ENCODE results near the gene MYO10. TPM values are rescaled to one million over a fixed set of nuclear protein-coding genes. Genes with fewer than 3 reads are reported as not detected.
A peak's percentile ranks its signal among the peaks of the same experiment; 100 is the strongest.

Gene MYO10
- total RNA-seq, 1 donor from 2014 or later: 4.6 TPM

DNA sequence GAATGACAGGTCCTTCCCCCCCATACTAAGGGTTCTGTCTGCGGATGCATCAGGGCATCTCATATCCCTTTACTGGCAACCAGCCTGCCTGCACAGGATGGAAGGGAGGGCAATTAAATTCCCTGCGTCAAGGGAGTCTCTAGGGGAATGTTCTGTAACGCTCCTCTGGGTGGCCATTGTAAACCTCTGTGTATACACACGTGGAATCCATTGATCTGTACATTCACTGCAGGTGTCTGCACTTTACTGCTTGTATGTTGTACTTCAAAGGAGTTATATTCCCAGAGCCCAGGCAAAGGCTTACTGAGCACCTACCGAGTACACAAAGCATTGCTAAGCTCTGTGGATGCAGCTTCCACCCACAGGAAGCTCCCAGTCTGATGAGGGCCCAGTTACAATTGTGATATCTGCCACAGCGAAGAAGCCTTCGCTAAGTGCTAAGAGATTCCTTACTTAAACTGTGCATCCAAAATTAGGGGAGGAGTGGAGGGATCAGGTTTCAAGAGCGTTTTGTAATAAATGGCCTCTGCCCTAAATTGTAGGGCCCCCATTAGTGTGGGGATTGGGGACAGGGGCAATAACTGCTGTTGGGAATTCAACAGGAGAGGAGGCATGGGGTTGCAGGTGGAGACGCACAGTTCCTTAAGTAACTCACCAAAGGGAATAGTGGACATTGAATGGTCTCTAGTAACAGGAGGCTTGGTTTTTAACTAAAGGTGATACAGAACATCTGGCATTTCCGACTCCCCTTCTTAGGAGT is 317.8 kb downstream of the MYO10 start:
- intact Hi-C loops (cut with DNase I): no loop called here
- no peak for DNase-seq (ENCODE audit: low spot score)

DNA sequence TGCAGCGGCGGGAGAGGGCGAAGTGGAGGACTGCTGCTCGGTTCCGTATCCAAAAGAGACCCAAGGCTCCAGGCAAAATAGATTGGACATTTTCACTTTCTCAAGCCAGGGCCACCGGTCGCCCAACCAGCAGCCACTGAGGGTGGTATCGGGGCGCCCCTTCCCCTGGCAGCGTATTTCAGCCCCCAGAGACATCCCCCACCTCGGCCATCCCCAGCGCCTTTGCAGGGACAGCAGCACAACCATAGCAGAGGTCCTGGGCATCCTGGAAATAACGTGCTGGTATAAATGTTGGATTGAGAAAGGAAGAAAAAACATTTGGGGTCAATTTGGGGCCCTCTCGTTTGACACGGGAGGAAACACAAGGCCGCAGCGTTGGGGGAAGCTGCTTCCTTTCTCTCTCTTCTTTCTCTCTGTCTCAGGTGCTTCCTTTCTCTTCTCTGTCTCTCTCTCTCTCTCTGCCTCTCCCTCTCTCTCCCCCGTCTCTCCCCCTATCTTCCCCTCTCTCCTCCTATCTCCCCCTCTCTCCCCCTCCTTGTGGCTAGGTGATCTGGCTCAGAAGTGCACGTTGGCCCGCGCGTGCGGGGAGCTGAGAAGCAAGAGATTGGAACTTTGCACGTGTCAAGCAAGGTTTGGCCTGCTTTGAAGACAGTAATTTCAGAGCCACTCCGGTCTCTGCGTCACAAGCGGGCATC is 318.7 kb downstream of the MYO10 start:
- intact Hi-C loops (cut with DNase I): loop anchor here (2.0 kb wide), 1 partner anchor 43 kb away; no protein-coding TSS in a partner anchor
- DNase-seq (ENCODE audit: low spot score): no peak

GRCh38 chr5:16616536-16617273 is 319.4 kb downstream of the MYO10 start, which contains the start of gene RETREG1:
Gene RETREG1, minus strand, starts transcription at chr5:16616997. Its CDS starts 26 bp downstream, at chr5:16616971.
- DNase-seq (ENCODE audit: low spot score): peak; percentile 87
- intact Hi-C loops (cut with DNase I): loop anchor here (2.0 kb wide), 1 partner anchor 42 kb away; no protein-coding TSS in a partner anchor

GRCh38 chr5:16615741-16616535 is 320.1 kb downstream of the MYO10 start:
- intact Hi-C loops (cut with DNase I): loop anchor here (2.0 kb wide), 1 partner anchor 41 kb away; no protein-coding TSS in a partner anchor
- no peak for DNase-seq (ENCODE audit: low spot score)

DNA sequence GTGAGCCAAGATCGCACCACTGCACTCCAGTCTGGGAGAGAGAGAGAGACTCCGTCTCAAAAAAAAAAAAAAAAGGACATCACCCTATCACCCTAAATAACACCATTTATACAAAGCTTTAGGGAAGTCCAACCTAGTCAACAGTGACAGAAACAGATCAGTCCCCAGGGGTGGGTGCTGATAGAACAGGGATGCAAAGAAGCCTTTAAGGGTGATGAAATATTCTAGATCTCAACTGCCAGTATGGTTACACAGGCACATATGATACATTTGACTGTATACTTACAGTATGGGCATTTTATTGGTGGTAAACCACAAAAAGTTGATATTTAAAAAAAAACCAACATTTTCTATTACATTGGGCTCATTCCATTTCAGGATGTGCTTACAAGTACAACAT is 324.1 kb downstream of the MYO10 start:
- intact Hi-C loops (cut with DNase I): no loop called here
- DNase-seq (ENCODE audit: low spot score): no peak

All from cardiac septum (tissue), 1 donor.